ENCODE data around the gene SPTBN5.

Gene SPTBN5

DNA sequence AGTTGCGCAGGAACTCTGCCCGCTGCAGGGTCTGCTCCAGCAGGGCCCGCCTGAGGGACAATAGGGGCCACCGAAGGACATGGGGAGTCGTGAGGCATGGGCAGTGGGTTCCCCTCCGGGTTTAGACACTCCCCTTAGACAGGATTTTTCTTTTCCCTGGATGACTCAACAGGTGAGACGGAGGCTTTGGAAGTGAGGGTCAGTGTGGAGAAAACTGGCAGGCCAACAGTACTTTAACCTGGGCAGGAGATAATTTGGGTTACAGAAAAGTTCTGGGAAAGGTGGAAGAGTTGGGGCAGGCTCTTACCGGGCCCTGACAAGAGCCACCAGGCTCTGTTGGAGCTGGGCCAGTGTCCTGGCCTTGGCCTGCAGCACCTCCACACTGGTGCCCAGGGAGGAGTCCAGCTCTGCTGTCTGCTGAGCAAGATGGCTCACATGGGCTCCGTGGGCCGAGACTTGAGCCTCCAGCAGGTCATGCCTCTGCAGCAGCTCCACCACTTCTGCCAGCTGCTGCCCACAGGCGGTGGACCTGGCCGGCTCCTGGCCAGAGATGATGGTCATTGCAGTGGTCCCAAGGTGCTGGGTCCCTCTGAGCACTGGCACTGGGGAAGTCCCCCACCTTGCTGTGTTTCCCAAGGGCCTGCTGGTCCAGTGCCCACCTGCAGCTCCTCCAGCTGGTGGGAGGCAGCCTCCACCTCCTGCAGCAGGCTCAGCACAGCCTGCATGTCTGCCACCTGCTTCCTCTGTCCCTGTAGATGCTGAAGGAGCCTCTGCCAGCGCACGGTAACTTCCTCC lies 11.0 kb downstream of the SPTBN5 start:
- no peak for DNase-seq (ENCODE audit: low spot score)

DNA sequence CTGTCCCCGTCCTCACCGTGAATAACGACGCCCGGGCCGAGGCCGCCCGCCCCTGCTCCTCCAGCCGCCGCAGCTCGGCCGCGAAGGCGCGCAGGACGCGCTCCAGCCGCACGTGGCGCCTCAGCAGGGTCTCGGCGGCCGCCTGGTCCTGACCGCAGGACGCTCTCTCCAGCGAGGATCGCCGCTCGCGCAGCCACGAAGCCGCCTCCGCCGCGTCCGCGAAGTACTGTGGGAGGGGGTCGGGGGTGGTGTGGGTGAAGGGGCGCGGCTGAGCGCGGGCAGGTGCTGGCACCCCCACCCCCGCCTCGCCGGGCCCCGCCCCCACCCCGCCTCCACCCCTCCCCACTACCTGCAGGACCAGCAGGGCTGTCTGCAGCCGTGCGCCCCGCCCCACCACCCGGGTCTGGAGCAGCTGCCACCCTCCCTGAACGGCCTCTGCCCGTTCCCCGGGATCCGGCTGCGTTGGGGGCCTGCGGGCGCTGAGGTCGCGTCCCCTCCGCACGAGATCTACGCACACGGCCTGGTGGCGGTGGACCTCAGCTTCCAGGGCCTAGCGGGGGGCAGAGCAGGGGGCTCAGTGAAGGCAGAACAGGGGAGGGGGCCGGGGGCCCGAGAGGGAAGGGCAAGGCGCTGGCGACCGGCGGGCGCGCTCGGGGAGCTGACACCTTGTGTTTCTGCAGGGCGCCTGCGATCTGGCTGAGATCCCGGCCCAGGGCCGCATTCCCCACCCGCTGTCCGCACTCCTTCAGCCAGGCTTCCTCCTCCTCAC lies 11.7 kb downstream of the SPTBN5 start:
- DNase-seq (ENCODE audit: low spot score) = no peak

DNA sequence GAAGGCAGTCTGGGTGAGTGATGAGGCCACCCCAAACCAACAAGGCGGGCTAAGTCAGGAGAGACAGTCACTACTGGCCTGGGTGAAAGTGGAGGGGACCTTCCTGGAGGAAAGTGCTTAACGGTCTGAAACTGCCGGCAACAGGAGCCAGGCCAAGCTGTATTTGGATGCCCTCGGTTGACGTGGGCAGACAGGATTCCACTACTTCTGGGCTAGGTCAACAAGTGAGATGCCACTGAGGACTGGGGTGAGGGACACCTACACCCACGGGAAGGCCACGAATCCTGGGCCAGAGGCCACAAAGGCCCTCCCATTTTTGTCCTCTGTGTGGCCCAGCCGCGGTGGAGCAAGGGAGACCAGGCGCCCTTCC lies 12.3 kb downstream of the SPTBN5 start:
- no peak for DNase-seq (ENCODE audit: low spot score)

DNA sequence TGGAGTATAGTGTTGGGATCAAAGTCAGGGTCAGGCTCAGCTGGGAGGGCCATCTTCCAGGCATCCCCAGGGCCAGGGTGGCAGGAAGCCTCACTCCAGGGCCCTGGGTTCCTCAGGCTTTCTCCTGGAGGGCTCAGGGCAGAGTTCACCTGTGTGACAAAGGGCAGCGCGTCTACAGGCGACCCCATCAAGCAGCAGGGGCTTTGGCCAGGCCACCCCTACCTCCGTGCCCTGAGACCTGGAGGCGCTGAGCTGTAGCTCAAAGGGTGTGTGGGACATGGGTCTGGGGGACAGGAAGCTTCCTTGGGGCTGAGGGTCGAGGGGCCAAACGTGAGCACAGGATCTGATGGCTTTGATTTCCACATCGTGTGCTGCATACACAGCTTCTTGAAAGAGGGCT lies 12.8 kb downstream of the SPTBN5 start:
- no peak for DNase-seq (ENCODE audit: low spot score)

DNA sequence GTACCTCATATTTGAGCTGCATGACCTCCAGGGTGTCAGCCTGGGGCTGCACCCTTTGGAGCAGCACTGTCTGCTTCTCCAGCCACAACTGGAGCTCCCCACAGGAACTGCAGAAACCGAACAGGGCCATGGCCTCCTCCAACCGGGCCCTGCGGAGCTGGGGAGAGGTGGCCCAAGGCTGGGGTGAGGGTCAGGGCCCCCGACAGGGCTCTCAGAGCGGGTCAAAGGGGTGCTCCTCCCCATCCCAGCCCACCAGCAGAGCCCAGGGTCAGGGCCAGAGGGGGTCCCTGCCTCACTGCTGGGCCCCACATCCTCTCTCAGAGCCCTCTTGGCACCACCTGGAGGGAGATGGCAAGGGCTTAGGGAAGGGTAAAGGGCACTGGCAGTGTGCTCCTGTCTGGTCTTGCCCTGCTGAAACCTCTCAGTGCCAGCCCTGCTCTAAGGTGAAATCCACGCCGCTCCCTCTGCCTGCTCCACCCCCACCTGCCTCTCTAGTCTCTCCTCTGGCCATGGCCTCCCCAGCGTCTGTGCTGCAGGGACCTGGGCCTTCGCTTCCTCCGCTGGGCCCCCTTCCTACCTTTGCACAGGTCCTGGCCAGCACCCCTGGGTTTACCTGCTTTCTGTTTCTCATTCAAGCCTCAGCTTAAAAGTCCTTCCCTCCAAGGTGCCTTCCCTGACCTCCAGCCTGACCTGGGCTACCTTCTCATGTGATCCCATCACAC lies 13.5 kb downstream of the SPTBN5 start:
- DNase-seq (ENCODE audit: low spot score) = no peak

DNA sequence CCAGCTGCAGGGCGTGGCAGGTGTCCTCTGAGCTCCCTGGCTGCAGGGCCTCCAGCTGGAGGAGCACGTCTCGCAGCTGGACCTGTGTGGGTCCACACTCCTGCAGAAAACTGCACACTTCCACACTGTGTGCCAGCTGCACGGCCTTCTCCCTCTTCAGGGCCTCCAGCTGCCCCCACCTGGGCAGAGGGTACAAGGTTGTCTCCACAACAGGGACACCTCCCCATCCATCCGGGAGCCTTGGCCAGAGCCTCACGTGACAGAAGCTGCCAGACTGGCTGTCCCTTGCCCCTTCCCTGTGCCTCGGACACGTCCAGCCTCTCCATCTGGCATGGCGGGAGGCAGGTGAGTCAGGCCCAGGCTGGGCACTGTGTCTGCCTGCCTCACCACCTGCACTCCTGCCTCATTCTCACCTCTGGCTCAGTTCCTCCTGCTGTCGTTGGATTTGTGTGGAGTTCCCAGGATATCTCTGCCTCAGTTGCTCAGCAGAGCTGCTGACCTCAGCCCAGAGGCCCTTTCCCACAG lies 14.5 kb downstream of the SPTBN5 start:
- DNase-seq (ENCODE audit: low spot score) = no peak

DNA sequence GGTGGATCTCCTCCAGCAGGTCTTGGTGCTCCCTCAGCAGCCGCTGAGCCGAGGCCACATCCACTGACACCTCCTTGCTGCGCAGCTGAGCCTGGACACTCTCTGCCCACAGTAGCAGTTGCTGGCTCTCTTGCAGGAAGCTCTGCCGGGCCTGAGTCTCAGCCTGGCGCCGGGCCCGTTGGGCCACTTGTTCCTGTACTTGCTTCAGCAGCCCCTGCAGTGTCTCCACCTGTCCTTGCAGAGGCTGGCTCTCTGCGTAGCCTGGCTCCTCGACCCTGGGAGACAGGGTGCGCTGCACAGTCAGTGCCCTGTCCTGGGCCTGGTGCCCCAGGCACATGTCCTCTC lies 15.5 kb downstream of the SPTBN5 start:
- DNase-seq (ENCODE audit: low spot score) = no peak

DNA sequence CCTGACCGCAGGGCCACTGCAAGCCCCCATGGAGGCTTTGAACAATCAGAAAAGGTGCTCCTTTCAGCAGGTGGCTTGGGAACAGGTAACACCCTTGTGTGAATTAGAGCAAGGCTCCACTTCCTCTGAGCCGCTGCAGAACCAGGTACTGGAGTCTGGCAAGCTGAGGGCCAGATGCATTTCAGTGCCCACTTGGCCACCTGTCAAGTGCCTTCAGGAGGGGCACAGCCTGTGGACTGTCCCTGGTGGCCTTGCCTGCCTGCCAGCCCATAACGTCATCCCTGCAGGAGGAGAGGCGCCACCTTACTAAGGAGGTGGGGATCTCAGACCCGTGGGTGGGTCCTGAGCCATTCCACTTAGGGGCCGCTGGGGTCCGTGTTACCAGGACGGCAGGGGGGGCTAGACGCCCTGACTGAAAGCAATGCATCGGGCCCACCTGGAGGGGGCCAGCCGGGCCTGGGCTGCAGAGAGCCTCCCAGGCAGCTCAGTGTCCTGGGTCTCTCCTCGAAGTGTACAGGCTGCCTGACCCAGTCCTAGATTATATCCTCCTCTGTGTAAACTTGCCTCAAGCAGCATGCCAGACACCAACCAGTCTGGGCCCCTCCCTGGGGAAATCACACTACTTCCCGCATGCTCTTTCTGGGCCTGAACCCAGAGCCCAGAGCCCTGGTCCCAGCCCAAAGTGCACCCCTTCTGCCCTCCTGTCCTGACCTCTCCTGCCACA lies 16.1 kb downstream of the SPTBN5 start:
- DNase-seq (ENCODE audit: low spot score) = no peak

DNA sequence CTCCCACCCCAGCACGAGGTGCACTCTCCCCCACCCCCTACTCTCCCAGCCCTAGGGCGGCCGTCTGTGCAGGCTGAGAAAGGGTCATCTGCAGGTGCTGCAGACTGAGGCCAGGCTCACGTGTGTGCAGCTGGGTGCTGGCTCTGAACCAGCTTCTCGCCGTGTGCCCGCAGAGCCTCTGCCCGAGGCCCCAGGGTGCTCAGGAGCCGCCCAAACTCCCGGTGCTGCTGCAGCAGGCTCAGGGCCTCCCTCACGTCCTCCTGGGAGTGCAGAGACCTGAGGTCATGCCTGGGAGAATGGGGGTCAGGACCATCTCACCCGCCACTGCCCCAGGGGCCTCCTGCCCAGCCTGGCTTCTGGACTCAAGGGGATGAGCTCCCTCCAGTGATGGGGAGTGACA lies 17.2 kb downstream of the SPTBN5 start:
- DNase-seq (ENCODE audit: low spot score) = no peak

DNA sequence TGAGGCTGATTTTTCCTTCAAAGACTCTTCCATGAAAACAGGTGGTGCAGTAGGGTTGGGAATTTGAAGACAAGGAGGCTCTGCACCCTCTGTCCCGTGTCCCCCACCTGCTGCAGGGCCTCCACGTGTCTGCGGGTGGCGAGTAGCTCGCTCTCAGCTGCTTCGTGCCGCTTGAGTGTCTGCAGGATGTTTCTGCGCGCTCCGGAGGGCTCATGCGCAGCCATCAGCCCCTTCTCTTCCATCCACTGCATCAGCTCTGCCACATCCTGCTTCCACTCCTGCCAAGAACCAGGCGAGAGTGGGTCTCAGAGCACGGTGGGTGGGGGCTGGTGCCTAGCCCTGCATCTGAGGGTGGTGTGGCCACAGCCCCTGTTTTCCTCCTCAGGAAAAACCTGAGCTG lies 17.8 kb downstream of the SPTBN5 start:
- no peak for DNase-seq (ENCODE audit: low spot score)

DNA sequence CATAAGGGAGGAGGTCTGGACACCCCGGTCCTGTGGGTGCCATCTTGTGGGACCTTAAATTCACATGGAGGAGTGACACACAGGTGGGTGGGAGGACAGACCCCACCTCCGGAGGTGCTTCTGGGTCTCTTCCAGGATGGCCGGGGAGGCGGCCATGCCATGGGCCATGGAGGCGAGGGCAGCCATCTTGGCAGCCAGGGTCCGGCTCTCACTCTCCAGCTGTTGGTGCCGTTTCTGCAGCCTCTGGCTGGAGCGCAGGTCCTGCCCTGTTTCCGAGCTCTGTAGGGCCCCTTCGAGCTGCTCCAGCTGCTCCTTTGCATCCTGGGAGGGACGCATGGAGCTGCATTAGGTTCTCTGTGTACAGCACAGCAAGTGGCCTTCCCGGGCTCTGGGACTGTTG lies 19.1 kb downstream of the SPTBN5 start:
- no peak for DNase-seq (ENCODE audit: low spot score)

DNA sequence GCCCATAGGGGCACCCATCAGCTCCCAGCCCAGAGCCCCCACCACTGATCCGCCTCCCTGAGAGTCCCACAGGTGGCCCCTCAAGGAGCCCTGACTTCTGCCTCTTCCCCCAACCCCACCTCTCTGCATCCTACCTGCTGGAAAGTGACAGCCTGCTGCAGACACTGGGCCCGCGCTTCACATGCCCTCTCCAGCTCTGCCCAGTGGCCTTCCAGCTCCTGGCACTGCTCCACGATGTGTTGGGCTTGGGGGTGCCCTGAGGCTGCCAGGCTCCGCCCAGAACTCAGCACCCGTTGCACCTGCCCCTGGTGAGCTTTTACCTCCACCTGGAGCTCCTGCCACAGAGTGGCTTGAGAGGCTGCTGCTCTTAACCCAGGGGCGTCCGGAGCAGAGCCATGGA lies 20.1 kb downstream of the SPTBN5 start:
- no peak for DNase-seq (ENCODE audit: low spot score)

DNA sequence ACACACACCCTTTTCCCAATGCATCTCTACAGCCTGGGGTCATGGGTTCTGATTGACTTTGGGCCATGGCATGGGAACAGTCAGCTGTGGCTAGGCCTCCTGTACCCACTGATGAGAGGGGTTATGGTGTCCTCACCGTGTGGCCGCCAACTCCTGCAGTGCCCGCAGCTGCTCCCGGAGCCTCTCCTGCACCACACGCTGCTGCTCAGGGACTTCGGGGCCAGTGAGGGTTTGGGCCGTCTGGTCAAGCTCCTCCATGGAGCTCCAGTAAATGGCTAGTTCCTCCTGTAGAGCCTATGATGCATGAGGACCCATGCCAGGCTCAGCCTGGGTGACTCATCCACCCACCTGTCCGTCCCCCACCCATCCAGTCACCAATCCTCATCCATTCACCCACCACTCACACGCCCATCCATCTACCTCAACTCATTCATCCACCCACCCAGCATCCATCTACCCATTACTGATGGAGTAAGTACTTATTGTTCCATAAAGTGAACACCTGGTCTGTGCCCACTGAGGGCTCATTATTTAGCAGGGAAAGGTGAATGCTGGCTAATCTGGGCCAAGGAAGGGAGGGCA lies 21.6 kb downstream of the SPTBN5 start:
- no peak for DNase-seq (ENCODE audit: low spot score)

DNA sequence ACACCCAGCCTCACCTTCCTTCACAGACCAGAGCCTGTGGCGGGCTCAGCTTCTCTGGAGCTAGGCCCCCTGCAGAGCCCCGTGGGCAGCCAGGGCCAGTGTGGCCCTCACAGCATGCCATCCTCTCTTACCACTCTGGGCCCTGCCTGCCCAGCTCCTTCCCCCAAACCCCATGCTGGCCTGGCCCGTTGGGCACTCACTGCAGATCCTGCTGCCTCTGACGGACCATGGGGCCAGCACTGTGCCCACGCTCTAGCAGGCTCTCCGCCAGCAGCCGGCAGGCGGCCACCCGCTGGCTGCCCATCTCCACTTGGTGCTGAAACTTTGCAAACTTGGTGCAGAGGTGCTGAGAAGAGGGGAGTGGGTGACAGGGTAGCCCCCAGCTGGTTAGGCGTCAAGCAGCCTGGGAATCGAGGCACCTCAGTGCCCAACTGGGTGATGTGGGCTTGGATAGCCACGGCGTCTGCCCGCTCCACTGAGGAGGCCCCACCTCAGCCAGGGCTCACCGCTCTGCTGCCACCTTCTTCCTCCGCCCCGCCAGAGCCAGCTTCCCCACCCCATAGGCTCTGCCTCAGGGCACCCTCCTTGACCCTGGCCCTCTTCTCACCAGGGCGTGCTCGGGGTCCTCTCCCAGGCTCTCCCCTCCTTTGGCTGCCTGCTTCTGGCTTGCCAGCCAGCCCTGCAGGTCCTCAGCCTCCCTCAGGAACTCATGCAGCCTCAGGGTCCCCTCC lies 22.5 kb downstream of the SPTBN5 start:
- DNase-seq (ENCODE audit: low spot score) = no peak

DNA sequence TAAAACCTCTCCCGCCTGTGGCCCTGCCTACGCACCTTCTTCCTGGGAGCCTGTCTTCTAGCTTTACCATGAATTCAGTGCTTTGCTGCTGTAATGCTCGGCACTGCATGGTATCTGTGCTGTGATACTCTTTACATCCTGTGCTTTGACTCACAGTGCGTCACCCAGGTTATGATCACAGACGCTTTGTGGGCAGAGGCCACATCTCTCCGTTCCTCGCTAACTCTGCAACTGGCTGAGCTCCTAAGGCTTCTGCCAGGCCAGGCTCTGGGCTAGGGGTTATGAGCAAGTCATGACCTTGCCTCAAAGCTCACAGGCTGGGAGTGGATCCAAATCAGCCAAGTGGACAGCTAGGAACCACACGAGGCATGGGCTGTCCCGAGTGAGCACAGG lies 23.2 kb downstream of the SPTBN5 start:
- DNase-seq (ENCODE audit: low spot score) = no peak

DNA sequence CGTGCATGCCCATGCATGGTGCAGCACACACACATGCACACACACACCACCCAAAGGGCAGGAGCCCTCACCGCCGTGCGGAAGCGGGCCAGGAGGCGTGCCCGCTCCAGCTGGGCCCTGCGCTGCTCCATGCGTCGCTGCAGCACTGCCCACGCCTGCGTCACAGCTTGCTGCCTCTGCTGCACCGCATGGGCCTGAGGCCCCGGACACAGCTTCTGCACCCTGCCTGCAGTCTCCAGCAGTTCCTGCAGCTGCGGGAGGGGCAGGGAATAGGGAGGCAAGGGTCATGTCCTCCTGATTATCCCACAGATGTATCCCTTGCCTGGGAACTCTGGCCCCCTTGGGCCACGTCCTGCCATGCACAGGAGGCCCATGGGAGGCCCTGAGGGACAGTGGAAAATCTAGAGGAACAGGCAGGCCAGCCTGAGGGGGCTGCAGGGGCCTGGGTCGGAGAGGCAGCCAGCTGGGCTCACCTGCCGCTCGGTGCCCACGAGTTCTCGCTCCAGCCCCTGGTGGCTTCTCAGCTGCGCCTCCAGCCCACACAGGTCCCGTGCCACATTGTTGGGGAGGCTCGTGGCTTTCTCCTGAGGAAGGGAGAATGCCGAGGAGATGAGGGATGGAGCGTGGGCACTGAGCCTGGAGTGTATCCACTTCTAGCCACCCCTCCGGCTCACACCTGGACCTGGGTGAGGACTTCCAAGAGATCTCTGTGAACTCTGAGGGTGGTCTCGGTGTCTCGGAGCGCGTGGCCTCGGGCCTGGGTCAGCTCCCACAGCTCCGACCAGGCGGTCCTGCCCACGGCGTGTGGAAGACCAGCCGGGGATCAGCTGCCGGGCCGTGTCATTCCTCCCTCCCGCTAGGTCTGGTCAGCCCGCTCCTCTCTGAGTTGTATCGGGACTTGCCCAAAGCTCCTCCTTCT lies 23.8 kb downstream of the SPTBN5 start:
- no peak for DNase-seq (ENCODE audit: low spot score)

DNA sequence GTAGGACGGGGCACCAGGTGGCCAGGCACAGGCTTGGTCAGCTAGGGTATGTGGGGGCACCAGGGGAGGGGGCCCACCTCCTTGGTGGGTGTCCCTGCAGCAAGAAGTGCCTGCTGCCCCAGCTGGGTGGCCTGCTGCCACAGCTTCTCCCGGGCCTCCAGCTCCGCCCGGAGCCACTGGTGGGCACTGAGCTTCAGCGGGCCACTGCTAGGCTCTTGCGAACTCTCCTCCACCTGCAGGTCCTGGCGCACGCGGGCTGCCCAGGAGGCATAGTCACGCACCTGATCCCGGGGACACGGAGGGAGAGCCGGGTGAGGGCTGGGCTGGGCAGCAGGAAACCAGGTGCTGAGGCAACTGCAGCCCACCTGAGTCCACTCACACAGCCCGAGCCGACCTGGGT lies 25.5 kb downstream of the SPTBN5 start:
- no peak for DNase-seq (ENCODE audit: low spot score)

DNA sequence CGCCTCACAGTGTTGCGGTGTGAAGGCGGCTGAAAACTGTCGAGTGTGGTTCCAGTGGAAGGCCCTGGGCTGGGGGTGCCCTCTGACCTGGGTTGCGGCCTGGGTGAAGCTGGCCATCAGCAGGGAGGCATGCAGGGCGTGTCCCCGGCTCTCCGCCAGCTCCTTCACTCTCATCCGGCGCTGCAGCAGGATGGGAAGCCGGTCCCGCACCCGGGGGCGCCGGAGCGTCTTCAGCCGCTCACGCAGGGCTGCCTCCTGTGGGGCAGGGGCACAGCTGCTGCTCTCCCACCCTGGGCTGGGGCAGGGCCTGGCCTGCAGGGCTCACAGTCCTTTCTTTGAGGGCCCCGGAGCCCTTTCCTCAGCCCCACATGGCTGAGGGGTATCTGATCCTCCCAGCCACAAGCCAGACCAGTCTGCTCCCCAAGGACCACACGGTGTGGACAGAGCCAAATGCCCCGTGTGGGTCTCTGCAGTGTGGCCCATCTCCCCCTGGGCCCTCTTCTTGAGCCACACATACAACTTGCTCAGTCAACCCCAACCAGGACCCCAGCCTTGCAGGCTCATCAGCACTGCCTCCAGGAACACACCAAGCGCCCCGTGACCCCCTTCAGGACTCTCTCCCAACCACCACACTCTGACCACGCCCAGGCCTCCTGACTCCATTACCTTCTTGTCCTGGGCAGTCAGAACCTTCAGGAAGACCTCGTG lies 26.8 kb downstream of the SPTBN5 start:
- no peak for DNase-seq (ENCODE audit: low spot score)

DNA sequence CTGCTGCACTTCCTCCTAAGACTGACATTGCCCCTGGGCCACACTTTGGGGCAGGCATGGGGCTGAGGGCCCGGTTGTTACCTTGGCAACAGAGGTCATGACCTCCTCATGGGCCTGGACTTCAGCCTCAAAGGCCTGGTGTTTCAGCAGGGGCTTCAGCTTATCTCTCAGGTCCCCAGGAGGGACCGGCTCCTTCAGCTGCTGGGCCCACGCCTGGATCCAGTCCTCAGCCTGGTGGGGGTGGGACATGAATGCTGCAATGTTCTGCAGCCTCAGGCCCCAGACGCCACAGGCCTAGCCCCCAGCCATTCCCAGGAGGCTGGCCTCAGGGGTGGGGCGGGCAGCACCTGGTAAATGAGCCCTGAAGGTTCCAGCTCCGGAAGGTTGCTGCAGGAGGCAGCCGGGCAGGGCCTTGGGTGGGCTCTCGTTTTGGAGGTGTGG lies 27.6 kb downstream of the SPTBN5 start:
- peak; percentile 83 for DNase-seq (ENCODE audit: low spot score)
